Occipital lobe (tissue), 2 donors: ENCODE data around the gene SPEM3. TPM values are rescaled to one million over a fixed set of nuclear protein-coding genes. Genes with fewer than 3 reads are reported as not detected.
"Not testable (repeated sequence)": the region's sequence is repeated elsewhere in the genome, so short reads cannot be mapped to it uniquely, and the experiment has no call there.

Experiments used
- DNase-seq: peaks from one replicate; lab custom pipeline; 2025; lab: John Stamatoyannopoulos, UW
- total RNA-seq: library from RNA; depleted of rRNA; stranded (reverse); fragments of >200 nt; gene quantifications from one replicate; pipeline ENCODE4 v1.2.3, GENCODE V29; 2014

SPEM3 gene
- total RNA-seq, 1 donor from 2014 or later: not detected

- no peak for DNase-seq
Observed at GRCh38 chr17:7471729-7472128, 43.1 kb downstream of the SPEM3 start.

DNA sequence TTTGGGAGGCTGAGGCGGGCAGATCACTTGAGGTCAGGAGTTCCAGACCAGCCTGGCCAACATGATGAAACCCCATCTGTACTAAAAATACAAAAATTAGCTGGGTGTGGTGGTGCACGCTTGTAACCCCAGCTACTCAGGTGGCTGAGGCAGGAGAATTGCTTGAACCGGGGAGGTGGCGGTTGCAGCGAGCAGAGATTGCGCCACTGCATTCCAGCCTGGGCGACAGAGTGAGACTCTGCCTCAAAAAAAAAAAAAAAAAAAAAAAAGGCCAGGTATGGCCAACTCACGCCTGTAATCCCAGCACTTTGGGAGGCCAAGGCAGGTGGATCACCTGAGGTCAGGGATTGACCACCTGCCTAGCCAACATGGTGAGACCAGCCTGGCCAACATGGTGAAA is 46.1 kb downstream of the SPEM3 start:
- DNase-seq: not testable (repeated sequence)

- no peak for DNase-seq
Observed at GRCh38 chr17:7475764-7476422, 47.2 kb downstream of the SPEM3 start.

- no peak for DNase-seq
Observed at GRCh38 chr17:7476494-7476893, 47.8 kb downstream of the SPEM3 start.

- DNase-seq: no peak
Observed at GRCh38 chr17:7476951-7477350, 48.3 kb downstream of the SPEM3 start.

- DNase-seq: peak; percentile 45
Observed at GRCh38 chr17:7477392-7478275, 49.0 kb downstream of the SPEM3 start.

DNA sequence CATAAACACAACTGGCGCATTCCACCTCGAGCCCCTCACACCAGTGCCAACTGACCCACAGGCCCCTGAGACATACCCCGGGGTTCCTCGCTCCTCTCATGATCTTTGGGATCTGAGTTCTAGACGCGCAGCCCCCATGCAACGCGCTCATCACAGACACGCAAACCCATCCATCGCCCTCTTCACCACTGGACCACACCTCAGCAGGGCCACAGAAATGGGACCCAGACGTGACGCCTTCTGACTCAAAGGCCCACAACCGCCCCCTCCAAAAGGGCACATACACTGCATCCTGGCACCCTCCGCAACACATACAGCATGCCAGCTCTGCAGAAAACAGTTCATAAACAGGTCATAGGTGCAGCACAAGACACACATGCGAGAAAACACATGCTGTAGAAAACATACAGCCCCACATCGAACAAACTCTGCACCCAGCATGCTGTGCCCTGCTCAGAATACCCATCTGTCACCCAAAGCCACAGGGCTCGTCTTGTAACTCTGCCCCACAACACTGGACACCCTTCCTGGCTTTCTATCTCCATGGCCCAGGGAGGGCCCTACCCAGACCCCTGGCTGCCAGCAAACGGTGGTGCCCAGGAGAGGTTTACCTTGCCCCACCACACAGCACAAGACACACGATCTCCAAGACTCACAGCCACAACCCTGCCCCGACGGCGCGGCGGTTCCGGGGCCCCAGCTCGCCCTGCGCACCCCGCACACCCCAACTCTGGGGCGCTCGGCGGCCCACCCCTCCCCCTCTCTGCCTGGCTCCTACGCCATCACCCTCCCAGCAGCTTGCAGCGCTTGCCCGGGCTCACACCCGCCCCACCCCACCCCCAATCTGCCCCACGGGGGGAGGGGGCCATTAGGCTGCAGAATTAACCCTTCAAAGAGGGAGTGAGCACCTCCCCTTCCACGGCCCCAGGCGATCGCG is 49.9 kb downstream of the SPEM3 start:
- DNase-seq: peak; percentile 34

DNA sequence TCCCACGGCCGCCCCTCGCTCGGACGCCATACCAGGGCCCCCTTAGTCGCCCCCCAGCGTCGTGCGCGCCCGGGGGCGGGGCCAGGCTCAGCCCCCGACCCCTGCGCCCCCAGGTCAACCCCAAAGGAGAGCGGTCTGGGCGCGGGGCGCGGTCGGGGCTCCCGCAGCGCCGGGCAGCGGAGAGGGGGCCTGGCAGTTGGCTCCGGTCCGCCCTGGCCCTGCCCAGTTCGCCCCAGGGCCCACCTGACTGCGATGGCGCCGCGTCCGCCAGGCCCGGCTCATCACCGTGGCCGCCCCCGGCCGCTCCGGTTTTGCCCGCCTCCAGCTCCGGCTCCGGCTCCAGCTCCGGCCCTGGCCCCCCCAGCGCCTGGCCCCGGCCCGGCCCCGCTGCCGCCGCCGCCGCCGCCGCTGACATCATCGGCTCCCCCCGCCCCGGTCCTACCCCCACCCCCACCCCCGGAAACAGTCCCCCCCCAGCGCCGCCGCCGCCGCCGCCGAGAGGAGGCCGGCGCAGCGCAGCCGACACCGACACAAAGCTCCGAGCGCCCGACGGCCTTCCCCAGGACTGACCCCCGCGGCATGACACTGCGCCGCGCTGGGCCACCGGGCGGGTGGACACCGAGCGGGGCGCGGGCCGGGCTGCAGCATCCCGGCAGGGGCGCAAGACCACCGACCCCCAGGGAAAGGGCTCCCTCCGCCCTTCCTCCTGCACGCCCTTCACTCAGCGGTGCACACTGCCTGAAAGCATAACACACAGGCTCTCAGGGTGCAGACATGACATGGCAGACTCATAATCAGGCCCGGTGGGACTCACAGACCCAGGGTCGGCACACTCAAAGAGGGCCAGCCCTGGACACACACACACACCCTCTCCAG is 50.8 kb downstream of the SPEM3 start, which contains the start of gene ZBTB4:
TSS of gene ZBTB4 (minus strand) at position 419 of the 876 bp plus-strand sequence. CDS start 12,830 bp downstream, outside the sequence.
- DNase-seq: peak; percentile 69

DNA sequence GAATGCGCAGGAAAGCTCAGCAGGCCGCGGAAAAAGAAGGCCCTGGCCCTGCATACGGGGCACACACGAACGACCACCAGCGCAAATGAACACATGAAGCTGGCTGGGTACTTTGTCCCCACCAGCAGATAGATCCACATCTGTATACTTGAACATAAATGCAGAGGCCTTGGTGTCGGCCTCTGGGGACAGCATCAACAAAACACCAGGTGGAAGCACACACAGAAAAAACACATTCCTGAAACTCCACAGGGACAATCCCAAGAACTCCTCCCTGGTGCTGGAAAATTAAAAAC is 51.4 kb downstream of the SPEM3 start:
- no peak for DNase-seq

GRCh38 chr17:7481275-7481674 is 52.6 kb downstream of the SPEM3 start, which contains the start of gene SLC35G6:
TSS of gene SLC35G6 (plus strand) at chr17:7481446. CDS start at chr17:7481517, 71 bp downstream.
- DNase-seq: not testable (repeated sequence)

DNA sequence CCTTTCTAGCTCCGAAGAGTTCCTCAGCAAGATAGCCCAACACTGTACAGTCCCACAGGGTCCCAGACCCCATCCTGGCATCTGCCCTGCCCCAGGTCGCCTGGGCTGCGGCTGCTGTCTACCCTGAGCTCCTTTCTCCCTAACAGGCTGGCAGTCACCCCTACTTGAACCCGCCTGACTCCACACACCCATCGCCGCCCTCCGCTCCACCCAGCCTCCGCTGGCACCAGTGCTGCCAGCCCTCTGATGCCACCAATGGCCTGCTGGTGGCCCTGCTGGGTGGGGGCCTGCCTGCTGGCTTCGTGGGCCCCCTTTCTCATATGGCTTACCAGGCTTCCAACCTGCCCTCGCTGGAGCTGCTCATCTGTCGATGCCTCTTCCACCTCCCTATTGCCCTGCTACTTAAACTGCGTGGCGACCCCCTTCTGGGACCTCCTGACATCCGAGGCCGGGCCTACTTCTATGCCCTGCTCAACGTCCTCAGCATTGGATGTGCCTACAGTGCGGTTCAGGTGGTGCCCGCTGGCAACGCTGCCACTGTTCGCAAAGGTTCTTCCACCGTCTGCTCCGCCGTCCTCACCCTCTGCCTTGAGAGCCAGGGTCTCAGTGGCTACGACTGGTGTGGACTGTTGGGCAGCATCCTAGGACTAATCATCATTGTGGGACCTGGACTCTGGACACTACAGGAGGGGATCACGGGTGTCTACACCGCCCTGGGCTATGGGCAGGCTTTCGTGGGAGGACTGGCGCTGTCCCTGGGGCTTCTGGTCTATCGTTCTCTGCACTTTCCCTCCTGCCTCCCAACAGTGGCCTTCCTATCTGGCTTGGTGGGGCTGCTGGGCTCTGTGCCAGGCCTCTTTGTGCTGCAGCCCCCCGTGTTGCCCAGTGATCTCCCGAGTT is 53.4 kb downstream of the SPEM3 start:
- DNase-seq: not testable (repeated sequence)

Other genes with a start within 250 kb of the SPEM3 start
- 15.6 TPM for gene ASGR1, start 249.5 kb upstream of the SPEM3 start, total RNA-seq
- 131 TPM for gene DLG4, start 209.0 kb upstream of the SPEM3 start, total RNA-seq
- 77.2 TPM for gene ACADVL, start 208.9 kb upstream of the SPEM3 start, total RNA-seq
- gene DVL2, start 194.3 kb upstream of the SPEM3 start, total RNA-seq: 49.1 TPM
- gene PHF23, start 189.4 kb upstream of the SPEM3 start, total RNA-seq: 33.7 TPM
- gene GABARAP, start 186.4 kb upstream of the SPEM3 start, total RNA-seq: 93.3 TPM
- gene CTDNEP1, start 177.1 kb upstream of the SPEM3 start, total RNA-seq: 26.5 TPM
- 25.4 TPM for gene ELP5, start 176.6 kb upstream of the SPEM3 start, total RNA-seq
- 0.16 TPM for gene CLDN7, start 166.4 kb upstream of the SPEM3 start, total RNA-seq
- 0.16 TPM for gene SLC2A4, start 147.1 kb upstream of the SPEM3 start, total RNA-seq
- gene YBX2, start 134.2 kb upstream of the SPEM3 start, total RNA-seq: 2.7 TPM
- gene EIF5A, start 121.2 kb upstream of the SPEM3 start, total RNA-seq: 156 TPM
- 29.5 TPM for gene GPS2, start 113.5 kb upstream of the SPEM3 start, total RNA-seq
- 46.6 TPM for gene NEURL4, start 99.5 kb upstream of the SPEM3 start, total RNA-seq
- gene ACAP1, start 92.3 kb upstream of the SPEM3 start, total RNA-seq: not detected
- 3.9 TPM for gene KCTD11, start 76.7 kb upstream of the SPEM3 start, total RNA-seq
- not detected for gene TMEM95, start 73.7 kb upstream of the SPEM3 start, total RNA-seq
- 0.94 TPM for gene TNK1, start 47.8 kb upstream of the SPEM3 start, total RNA-seq
- 10.0 TPM for gene PLSCR3, start 34.3 kb upstream of the SPEM3 start, total RNA-seq
- 55.2 TPM for gene TMEM256, start 24.8 kb upstream of the SPEM3 start, total RNA-seq
- 9.2 TPM for gene NLGN2, start 21.0 kb upstream of the SPEM3 start, total RNA-seq
- not detected for gene SPEM1, start 8.5 kb upstream of the SPEM3 start, total RNA-seq
- gene SPEM2, start 3.2 kb upstream of the SPEM3 start, total RNA-seq: not detected
- gene TMEM102, start 6.6 kb downstream of the SPEM3 start, total RNA-seq: 3.7 TPM
- 18.2 TPM for gene FGF11, start 10.7 kb downstream of the SPEM3 start, total RNA-seq
- gene CHRNB1, start 16.2 kb downstream of the SPEM3 start, total RNA-seq: 17.2 TPM
- gene ZBTB4, start 50.8 kb downstream of the SPEM3 start, total RNA-seq: 17.6 TPM
- gene SLC35G6, start 52.6 kb downstream of the SPEM3 start, total RNA-seq: not detected
- gene POLR2A, start 55.5 kb downstream of the SPEM3 start, total RNA-seq: 54.6 TPM
- gene TNFSF12, start 120.2 kb downstream of the SPEM3 start, total RNA-seq: 3.3 TPM
- 0.31 TPM for gene TNFSF13, start 129.9 kb downstream of the SPEM3 start, total RNA-seq
- 84.8 TPM for gene SENP3, start 133.1 kb downstream of the SPEM3 start, total RNA-seq
- 0.62 TPM for gene CD68, start 150.8 kb downstream of the SPEM3 start, total RNA-seq
- 34.8 TPM for gene MPDU1, start 155.0 kb downstream of the SPEM3 start, total RNA-seq
- 0.47 TPM for gene SOX15, start 161.2 kb downstream of the SPEM3 start, total RNA-seq
- 51.9 TPM for gene FXR2, start 186.0 kb downstream of the SPEM3 start, total RNA-seq
- 32.8 TPM for gene SAT2, start 199.0 kb downstream of the SPEM3 start, total RNA-seq
- gene SHBG, start 201.3 kb downstream of the SPEM3 start, total RNA-seq: not detected
- gene ATP1B2, start 222.1 kb downstream of the SPEM3 start, total RNA-seq: 5.0 TPM